Measurements from ENCODE around the gene STK38.

GRCh38 chr6:36555750-36556252 lies 8.5 kb upstream of the STK38 start:
- TF ChIP-seq POLR2A (IDR thresholded peaks at IDR 0.05; ENCODE audit: low read depth, low read length) (no peak), POLR2AphosphoS5 (IDR thresholded peaks at IDR 0.05; ENCODE audit: low read depth, low read length) (no peak), TAF1 (IDR thresholded peaks at IDR 0.05; ENCODE audit: low read depth, low read length) (no peak), SPI1 (IDR thresholded peaks at IDR 0.05; ENCODE audit: low read depth, low read length) (no peak), POU2F2 (IDR thresholded peaks at IDR 0.05; ENCODE audit: low read depth, low read length) (no peak)

Measured in GM12891 (cell line).